Measurements from ENCODE around the gene CCDC121. TPM values are rescaled to one million over a fixed set of nuclear protein-coding genes. Genes with fewer than 3 reads are reported as not detected.
"Not testable (repeated sequence)": the region's sequence is repeated elsewhere in the genome, so short reads cannot be mapped to it uniquely, and the experiment has no call there.

CCDC121 gene
- total RNA-seq, 1 donor from 2014 or later: 5.7 TPM

- TF ChIP-seq, protein P1, sequence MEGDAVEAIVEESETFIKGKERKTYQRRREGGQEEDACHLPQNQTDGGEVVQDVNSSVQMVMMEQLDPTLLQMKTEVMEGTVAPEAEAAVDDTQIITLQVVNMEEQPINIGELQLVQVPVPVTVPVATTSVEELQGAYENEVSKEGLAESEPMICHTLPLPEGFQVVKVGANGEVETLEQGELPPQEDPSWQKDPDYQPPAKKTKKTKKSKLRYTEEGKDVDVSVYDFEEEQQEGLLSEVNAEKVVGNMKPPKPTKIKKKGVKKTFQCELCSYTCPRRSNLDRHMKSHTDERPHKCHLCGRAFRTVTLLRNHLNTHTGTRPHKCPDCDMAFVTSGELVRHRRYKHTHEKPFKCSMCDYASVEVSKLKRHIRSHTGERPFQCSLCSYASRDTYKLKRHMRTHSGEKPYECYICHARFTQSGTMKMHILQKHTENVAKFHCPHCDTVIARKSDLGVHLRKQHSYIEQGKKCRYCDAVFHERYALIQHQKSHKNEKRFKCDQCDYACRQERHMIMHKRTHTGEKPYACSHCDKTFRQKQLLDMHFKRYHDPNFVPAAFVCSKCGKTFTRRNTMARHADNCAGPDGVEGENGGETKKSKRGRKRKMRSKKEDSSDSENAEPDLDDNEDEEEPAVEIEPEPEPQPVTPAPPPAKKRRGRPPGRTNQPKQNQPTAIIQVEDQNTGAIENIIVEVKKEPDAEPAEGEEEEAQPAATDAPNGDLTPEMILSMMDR (IDR thresholded peaks at IDR 0.05; ENCODE audit: unreplicated experiment): no peak
- no peak for DNase-seq (ENCODE audit: low spot score, unreplicated experiment)
- H3K36me3 Mint-ChIP-seq (ENCODE audit: insufficient read depth): peaks cover 27% of the 10 kb centered on the region
- H3K27ac Mint-ChIP-seq: no peak overlapping the region
- no peaks in the 10 kb centered on the region for H3K4me1 Mint-ChIP-seq (ENCODE audit: low read depth)
- no peaks in the 10 kb centered on the region for H3K9me3 Mint-ChIP-seq (ENCODE audit: low read depth)
- no peaks in the 10 kb centered on the region for H3K27me3 Mint-ChIP-seq
- no peak overlapping the region for H3K4me3 Mint-ChIP-seq (ENCODE audit: low read depth)
These were observed 22.2 kb downstream of the CCDC121 start for GRCh38 chr2:27606611-27607010.

DNA sequence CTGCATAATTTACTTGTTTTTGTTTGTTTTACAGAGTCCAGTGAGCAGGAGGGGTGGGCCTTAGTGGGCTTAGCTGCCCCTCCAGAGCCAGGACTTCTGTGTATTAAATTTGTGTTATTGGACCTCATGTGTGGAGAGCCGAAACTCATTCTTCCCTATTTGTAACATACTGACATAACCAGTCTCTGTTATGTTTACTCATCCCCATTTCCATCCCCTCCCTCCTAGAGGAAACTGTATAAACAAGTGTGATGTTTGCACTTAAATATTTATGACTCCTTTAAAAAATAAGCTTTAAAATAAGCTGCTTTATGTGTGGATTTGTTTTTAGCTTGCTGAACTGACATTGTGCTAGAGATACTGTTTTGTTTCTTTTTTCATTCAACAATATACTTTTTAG is 32.2 kb downstream of the CCDC121 start:
- Mint-ChIP-seq H3K9me3 (ENCODE audit: low read depth) (peaks cover 21% of the 10 kb centered on the region), H3K27ac (peak overlapping the region; percentile 64), H3K4me1 (ENCODE audit: low read depth) (no peaks in the 10 kb centered on the region), H3K27me3 (no peaks in the 10 kb centered on the region), H3K36me3 (ENCODE audit: insufficient read depth) (peaks cover 44% of the 10 kb centered on the region), H3K4me3 (ENCODE audit: low read depth) (no peak overlapping the region)
- TF ChIP-seq, protein P1 (IDR thresholded peaks at IDR 0.05; ENCODE audit: unreplicated experiment): no peak
- no peak for DNase-seq (ENCODE audit: low spot score, unreplicated experiment)

GRCh38 chr2:27595412-27595811 is 33.4 kb downstream of the CCDC121 start:
- not testable (repeated sequence) for DNase-seq (ENCODE audit: low spot score, unreplicated experiment); H3K4me1 Mint-ChIP-seq (ENCODE audit: low read depth); H3K27me3 Mint-ChIP-seq; H3K4me3 Mint-ChIP-seq (ENCODE audit: low read depth)
- Mint-ChIP-seq H3K9me3 (ENCODE audit: low read depth) (peaks cover 27% of the 10 kb centered on the region), H3K27ac (peak overlapping the region; percentile 75), H3K36me3 (ENCODE audit: insufficient read depth) (peaks cover 44% of the 10 kb centered on the region)

DNA sequence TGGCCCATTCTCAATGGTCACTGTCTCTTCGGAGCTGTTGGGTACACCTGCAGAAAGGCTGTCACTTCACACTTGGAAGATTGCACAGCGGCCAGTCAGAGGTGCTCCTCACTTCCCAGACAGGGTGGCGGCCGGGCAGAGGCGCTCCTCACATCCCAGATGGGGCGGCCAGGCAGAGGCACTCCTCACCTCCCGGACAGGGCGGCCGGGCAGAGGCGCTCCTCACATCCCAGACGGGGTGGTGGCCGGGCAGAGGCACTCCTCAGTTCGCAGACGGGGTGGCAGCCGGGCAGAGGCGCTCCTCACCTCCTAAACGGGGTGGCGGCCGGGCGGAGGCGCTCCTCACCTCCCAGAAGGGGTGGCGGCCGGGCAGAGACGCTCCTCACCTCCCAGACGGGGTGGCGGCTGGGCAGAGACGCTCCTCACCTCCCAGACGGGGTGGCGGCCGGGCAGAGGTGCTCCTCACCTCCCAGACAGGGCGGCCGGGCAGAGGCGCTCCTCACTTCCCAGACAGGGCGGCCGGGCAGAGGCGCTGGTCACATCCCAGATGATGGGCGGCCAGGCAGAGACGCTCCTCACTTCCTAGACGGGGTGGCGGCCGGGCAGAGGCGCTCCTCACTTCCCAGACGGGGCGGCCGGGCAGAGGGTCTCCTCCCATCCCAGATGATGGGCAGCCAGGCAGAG is 34.6 kb downstream of the CCDC121 start:
- not testable (repeated sequence) for H3K4me3 Mint-ChIP-seq (ENCODE audit: low read depth); H3K27ac Mint-ChIP-seq; H3K4me1 Mint-ChIP-seq (ENCODE audit: low read depth); H3K27me3 Mint-ChIP-seq; DNase-seq (ENCODE audit: low spot score, unreplicated experiment)
- Mint-ChIP-seq H3K36me3 (ENCODE audit: insufficient read depth) (peaks cover 45% of the 10 kb centered on the region), H3K9me3 (ENCODE audit: low read depth) (peaks cover 39% of the 10 kb centered on the region)

- peaks cover 45% of the 10 kb centered on the region for H3K36me3 Mint-ChIP-seq (ENCODE audit: insufficient read depth)
- TF ChIP-seq, protein P1 (IDR thresholded peaks at IDR 0.05; ENCODE audit: unreplicated experiment): no peak
- no peak overlapping the region for H3K4me3 Mint-ChIP-seq (ENCODE audit: low read depth)
- peaks cover 39% of the 10 kb centered on the region for H3K9me3 Mint-ChIP-seq (ENCODE audit: low read depth)
- no peak overlapping the region for H3K27ac Mint-ChIP-seq
- H3K4me1 Mint-ChIP-seq (ENCODE audit: low read depth): no peaks in the 10 kb centered on the region
- no peaks in the 10 kb centered on the region for H3K27me3 Mint-ChIP-seq
- no peak for DNase-seq (ENCODE audit: low spot score, unreplicated experiment)
These were observed 35.6 kb downstream of the CCDC121 start for GRCh38 chr2:27593240-27593639.

- H3K27me3 Mint-ChIP-seq: no peaks in the 10 kb centered on the region
- no peaks in the 10 kb centered on the region for H3K4me1 Mint-ChIP-seq (ENCODE audit: low read depth)
- H3K36me3 Mint-ChIP-seq (ENCODE audit: insufficient read depth): peaks cover 43% of the 10 kb centered on the region
- H3K27ac Mint-ChIP-seq: no peak overlapping the region
- H3K4me3 Mint-ChIP-seq (ENCODE audit: low read depth): no peak overlapping the region
- no peak for DNase-seq (ENCODE audit: low spot score, unreplicated experiment)
- TF ChIP-seq, protein P1 (IDR thresholded peaks at IDR 0.05; ENCODE audit: unreplicated experiment): no peak
- peaks cover 44% of the 10 kb centered on the region for H3K9me3 Mint-ChIP-seq (ENCODE audit: low read depth)
These were observed 37.1 kb downstream of the CCDC121 start for GRCh38 chr2:27591745-27592144.
